ENCODE data around the gene NAV2.

Gene NAV2

DNA sequence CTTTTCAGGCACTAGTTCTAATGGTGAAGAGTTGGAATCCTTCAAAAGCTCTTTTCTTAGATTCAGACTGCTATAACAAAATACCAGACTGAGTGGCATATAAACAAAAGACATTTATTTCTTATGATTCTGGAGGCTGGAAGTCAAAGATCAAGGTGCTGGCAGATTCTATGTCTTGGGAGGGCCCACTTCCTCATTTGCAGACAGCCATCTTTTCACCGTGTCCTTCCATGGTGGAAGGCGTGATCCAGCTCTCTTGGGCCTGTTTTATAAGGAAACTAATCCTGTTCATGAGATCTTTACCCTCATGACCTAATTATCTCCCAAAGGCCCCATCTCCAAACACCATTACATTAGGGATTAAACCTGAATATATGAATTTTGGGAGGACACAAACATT, 124.0 kb downstream of the NAV2 start:
- DNase-seq (ENCODE audit: low spot score): no peak

- DNase-seq (ENCODE audit: low spot score): no peak
Measured at GRCh38 chr11:19838994-19839768, 126.5 kb downstream of the NAV2 start.

DNA sequence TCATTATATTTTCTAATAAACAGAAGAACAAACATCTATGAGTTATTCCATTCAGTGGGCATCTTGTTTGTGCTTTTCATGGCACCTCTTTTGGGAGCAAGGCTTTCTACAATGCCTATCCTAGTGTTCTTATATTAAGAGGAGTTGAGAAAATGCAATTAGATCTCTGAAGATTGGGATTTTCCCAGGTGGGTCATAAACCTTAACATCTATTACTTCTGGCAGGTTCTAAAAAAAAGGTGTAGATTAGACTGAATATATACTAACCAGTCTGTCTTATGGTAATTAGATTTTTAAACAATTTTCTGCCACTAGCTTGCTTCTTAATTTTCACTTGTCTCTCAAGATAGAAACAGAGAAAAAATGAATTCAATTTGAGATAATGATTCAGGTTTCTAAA, 128.3 kb downstream of the NAV2 start:
- no peak for DNase-seq (ENCODE audit: low spot score)

DNA sequence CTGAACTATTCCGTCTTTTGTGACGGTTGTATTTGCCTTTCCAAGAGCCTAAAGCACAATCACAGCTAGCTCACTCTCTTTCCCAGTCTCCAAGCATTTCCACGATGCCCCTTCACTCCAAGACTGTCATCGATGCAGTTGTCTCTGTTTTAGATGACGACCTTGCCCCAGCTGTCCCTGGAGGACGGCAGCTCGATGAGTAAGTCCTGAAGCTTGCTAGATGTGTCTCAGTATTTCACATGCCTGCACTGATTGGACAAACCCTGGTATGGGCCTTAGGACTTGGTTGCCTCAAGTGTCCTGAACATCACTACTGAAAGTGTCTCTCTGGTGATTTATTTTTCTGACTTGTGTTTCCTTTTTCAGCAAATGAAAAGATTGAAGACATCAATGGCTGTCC, 129.9 kb downstream of the NAV2 start:
- no peak for DNase-seq (ENCODE audit: low spot score)

DNA sequence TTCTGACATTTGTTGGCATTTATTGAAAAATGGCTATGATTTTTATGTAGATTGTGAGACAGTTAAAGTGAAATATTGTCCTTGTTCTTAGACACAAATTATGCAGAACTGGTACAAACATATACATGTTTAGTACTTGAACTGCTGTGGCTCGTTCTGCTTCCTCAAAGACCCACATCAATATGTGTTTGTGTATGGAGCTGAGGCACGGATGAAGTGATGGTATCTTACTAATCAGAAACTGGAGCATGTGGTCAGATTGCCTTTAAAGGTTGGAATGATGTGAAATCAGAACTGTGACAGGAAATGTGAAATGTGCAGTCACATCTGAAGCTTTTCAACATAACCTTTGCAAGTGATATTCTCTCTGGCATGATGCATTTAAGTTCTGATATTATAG, 130.4 kb downstream of the NAV2 start:
- no peak for DNase-seq (ENCODE audit: low spot score)

DNA sequence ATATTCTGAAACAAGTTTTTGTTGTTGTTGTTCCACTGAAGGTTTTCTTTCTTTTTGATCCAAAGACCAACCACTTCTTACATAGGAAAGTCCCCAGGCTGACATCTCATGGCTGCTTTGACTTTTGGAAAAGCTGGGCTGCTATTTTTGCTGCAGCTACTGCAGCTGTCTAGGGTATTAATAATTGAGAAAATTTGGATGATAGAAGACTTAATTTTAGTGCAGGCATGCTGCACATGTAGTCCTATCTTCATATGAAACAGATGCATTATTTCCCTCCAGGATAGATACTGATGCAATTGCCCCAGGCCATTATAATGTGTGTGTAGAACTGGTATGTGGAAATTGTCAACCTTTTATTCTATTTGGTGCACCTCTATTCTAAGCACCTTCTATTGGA, 131.4 kb downstream of the NAV2 start:
- no peak for DNase-seq (ENCODE audit: low spot score)

- DNase-seq (ENCODE audit: low spot score): peak; percentile 82
Measured at GRCh38 chr11:19844806-19845205, 132.2 kb downstream of the NAV2 start.

DNA sequence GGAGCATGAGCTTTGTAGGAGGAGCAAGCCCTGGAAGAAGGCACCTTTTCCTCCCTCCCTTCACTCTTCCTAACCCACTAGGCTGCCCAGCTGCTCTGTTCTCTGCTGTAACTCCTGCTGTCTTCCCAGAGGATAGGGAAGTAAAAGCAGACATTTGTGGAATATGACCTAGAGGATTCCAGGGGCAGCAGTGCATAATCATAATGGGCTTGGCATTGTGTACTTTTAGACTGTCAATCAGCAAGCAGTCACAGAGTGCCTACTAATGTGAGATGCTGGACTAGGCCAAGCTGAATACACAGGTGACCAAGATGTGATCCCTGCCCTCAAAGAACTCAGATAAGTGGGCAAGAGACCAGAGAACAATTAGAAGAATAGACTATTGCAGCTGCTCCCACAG, 133.0 kb downstream of the NAV2 start:
- no peak for DNase-seq (ENCODE audit: low spot score)

GRCh38 chr11:19846654-19847305, 134.1 kb downstream of the NAV2 start:
- peak; percentile 49 for DNase-seq (ENCODE audit: low spot score)

DNA sequence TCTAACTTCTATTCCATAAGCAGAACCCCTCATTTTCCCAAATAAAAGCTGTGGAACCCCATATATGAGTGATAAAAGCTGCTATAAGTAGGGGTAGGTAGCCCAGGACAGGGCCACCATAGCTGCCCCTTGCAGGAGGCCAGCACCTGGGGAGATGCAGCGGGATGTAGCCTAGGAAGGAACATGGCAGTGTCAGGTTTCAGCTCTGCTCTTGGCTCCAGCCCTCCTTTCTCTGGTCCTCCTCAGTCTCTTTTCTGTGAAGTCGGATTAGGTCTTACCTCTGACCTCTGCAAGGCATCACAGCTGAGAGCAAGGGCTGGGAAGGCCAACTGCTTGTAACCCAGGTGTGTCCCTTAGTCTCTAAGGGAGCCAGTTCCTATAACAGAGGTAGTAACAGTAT, 135.6 kb downstream of the NAV2 start:
- no peak for DNase-seq (ENCODE audit: low spot score)

DNA sequence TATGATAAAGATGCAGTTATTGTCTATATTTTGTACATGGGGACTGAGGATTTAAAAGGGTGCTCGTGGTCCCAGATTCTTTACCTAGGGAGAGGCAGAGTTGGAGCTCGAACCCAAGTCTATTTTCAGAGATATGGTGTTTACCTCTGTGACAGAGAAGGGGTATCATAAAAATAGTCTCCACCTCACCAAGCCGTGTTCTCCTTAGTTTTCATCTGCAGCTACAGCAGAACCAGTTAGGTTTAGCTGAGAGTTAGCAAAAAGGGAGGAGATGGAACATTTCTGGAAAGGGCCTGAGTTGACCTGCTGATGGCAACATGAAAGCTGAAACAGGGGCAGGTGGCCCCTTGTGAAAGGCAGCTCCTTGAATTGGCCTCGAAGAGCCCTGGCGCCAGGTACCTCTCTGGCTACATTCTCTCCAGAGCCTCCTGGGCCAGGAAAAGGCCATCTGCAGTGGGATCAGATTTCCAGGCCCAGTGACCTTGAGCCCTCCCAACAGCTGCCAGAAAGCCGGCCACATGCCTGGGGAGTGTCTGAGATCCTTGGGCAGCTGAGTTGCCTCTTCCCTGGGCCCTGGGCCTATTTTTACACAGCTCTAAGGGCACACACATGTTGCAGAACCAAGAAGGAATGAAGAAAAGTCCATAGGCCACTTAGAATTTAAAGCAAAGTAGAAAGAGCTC, 136.6 kb downstream of the NAV2 start:
- DNase-seq (ENCODE audit: low spot score): no peak

- DNase-seq (ENCODE audit: low spot score): no peak
Measured at GRCh38 chr11:19849947-19850593, 137.4 kb downstream of the NAV2 start.

DNA sequence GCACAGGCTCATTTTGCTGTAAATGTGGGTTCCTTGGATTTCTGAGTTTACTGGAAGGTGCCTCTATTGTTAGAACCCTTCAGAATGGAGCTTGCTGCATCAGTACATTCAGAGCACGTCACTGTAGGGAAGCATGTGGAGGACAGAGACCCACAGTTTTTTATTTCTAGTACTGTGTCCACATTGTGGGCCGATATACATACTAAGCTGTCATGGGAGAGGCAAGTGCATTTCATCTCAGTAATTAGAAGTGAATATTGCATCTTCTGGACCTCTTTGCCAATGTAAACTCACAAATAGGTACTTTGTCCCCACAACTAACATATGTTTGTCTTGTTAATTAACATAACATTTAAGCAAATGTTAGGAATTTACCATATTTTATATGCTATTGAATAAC, 139.7 kb downstream of the NAV2 start:
- no peak for DNase-seq (ENCODE audit: low spot score)

DNA sequence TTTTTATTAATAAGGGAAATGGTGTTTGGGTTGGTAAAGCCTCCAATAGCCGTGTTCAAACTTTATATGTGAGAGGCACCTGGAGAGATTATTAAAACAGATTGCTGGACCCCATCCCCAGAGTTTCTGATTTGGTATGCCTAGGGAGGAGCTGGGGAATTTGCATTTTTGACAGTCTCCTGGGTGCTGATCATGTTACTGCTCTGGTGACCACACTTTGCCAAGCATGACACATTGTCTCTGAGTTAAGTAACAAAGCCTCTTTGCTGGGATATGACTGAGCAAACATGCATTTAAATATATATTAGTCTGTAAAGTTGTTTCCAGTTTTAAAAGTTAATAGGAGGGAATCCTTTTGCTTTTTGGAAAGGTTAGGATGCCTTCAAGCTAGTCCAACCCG, 140.4 kb downstream of the NAV2 start:
- no peak for DNase-seq (ENCODE audit: low spot score)

DNA sequence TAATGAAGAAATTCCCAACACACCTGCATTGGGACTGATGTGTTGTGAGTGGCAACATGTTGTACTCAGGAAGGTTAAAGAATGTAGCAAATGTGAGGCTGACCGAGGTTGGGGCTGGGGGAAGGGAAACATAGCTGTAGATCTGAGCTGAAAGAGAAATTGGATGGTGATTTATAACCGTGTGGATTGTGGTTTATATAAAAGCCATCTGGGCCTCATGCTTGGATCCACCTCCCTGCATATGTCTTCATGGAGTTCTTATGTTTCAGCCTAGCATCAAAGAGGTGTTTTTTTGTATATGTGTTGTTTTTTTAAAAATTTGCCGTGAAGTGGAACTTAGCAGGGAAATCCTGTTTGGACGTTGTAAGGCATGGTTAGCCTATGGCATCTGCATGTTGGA, 141.3 kb downstream of the NAV2 start:
- DNase-seq (ENCODE audit: low spot score): no peak

DNA sequence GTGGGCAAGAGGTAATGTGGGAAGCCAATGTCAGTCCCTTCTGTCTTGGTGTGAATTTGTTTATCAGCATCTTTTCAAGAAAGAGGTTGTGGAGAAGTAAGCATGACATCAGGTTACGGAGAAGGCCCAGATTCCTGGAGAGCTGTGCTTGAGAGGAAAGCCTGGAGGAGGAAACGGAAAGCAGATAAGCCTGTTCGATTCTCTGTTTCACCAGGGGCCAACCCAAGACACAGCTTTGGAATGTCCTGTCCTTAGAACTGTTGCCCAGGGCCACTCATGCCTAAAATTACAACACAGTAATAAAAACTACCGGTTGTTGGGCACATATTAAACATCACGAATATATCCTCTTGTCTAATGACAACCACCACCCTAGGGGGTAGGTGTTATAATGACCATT, 148.5 kb downstream of the NAV2 start:
- DNase-seq (ENCODE audit: low spot score): no peak

DNA sequence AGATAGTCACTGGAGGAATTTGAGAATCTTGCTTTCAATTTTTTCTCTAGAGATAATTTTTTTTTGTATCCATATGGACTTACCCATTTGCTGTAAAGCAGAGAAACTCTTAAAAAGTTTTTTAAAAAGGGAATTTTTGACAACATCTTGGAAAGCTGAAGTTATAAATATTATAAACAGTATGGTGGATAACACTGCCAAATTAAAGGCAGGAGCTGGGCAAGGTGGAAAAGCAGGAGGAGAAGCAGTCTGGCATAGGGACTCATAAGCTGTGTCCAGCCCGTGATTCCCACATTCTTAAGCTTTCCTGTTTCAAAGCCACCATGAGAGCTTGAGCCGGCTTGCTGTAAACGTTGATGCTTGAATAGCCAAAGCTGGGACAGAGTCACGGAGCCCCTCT, 149.5 kb downstream of the NAV2 start:
- no peak for DNase-seq (ENCODE audit: low spot score)

DNA sequence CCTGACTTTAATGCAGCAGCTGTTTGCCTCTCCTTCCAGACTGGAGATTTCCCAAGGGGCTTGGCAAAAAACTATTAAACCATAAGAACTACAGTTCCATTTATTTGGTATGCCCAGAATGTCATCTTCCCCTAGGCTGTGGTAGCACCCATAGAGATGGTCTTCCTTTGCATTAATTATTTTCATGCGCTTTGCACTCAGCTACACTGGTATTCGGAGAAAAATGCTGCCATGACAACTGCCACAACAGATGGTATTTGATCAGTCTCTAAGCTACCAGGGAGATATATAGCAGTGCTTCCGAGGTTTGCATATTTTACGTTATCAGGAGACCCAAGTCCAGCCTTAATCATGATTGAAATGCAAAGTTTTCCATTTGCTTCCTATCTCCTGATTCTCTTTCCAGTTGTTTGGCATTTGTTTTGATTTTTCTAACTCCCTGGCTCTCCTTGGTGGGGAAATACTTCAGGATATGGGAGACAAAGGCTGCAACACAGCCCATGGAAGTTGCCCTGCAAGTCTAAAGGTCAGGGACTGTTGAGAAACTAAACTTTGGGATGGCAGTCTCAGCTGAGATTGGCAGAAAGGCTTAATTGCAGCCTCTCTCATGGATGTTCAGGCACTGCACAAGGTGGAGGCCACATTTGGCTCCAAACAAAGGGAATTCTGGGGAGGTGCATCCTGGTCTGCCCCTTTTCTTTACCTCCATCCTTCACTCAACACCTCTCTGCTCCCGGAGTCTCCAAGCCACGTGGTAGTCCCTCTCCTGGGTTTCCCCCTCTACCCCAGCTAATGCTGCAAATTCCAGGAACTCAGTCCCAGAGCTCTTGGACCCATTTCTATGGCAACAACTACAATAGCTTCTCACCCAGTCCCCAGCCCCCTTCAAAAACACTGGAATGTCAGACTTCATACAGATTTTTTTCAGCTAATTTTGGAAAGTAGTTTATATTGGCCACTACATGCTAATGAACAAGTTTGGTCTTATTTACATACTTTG, 151.8 kb downstream of the NAV2 start:
- DNase-seq (ENCODE audit: low spot score): no peak

DNA sequence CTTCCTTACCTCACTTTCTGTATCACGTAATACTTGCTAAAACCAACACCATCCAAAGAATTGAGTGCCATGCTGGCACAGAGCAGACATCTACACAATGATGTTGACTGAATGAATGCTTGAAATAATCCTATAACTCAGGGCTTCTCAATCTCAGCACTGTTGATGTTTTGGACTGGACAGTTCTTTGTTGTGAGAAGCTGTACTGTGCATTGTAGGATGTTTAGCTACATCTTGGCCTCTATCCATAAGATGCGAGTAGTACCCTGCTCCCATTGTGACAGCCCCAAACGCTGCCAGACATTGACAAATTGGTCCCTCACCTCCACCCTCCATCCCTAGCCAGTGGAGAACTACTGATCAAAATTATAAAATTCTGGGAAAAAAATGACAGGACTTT, 153.4 kb downstream of the NAV2 start:
- no peak for DNase-seq (ENCODE audit: low spot score)

- no peak for DNase-seq (ENCODE audit: low spot score)
Measured at GRCh38 chr11:19866521-19866920, 153.9 kb downstream of the NAV2 start.

- no peak for DNase-seq (ENCODE audit: low spot score)
Measured at GRCh38 chr11:19867064-19867463, 154.4 kb downstream of the NAV2 start.

Data from putamen (tissue), 1 donor.